ENCODE data around the gene AGBL4.
A peak's percentile ranks its signal among the peaks of the same experiment; 100 is the strongest.
"Not testable (repeated sequence)": the region's sequence is repeated elsewhere in the genome, so short reads cannot be mapped to it uniquely, and the experiment has no call there.

The AGBL4 gene

DNA sequence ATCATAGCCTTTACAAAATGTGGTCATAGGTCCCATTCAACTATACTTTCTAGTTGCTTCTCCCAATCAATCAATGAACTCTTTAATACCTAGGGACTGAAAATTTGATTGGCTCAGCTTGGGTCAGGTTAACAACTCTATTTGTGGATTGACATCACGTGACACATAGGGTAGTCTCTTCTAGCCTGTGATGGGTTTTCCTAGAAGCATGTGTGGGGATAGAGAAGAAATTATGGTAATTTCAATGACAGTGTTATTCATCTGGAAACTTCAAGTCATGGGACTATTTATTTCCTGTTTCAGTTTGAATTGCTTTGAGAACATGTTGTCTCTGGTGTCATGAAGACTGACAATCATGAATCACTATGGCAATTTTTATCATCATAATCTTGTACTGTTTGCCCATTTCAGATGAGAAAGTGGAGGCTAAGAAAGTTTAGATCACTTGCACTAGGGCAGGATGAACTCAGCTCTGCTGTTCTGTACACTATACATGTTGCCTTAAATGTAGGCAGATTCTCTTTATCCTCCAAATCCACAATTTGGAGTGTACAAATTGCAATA, 717.2 kb downstream of the AGBL4 start:
- no peak for ATAC-seq
- TF ChIP-seq ZFP30 (CRISPR knock-in tag; IDR thresholded peaks at IDR 0.05) = no peak
- TF ChIP-seq ZC3H10 (CRISPR knock-in tag; IDR thresholded peaks at IDR 0.05) = no peak
- TF ChIP-seq ESRRG (CRISPR knock-in tag; IDR thresholded peaks at IDR 0.05) = no peak
- TF ChIP-seq ZFP3 (CRISPR knock-in tag; IDR thresholded peaks at IDR 0.05) = no peak
- no peak for TF ChIP-seq ISL1 (CRISPR knock-in tag; IDR thresholded peaks at IDR 0.05)
- TF ChIP-seq, protein P1, sequence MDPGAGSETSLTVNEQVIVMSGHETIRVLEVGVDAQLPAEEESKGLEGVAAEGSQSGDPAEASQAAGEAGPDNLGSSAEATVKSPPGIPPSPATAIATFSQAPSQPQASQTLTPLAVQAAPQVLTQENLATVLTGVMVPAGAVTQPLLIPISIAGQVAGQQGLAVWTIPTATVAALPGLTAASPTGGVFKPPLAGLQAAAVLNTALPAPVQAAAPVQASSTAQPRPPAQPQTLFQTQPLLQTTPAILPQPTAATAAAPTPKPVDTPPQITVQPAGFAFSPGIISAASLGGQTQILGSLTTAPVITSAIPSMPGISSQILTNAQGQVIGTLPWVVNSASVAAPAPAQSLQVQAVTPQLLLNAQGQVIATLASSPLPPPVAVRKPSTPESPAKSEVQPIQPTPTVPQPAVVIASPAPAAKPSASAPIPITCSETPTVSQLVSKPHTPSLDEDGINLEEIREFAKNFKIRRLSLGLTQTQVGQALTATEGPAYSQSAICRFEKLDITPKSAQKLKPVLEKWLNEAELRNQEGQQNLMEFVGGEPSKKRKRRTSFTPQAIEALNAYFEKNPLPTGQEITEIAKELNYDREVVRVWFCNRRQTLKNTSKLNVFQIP (CRISPR knock-in tag; IDR thresholded peaks at IDR 0.05; ENCODE audit: borderline replicate concordance, low read depth) = no peak
- TF ChIP-seq ARNTL (CRISPR knock-in tag; IDR thresholded peaks at IDR 0.05; ENCODE audit: borderline replicate concordance, low read depth) = no peak
- TF ChIP-seq, protein P2, sequence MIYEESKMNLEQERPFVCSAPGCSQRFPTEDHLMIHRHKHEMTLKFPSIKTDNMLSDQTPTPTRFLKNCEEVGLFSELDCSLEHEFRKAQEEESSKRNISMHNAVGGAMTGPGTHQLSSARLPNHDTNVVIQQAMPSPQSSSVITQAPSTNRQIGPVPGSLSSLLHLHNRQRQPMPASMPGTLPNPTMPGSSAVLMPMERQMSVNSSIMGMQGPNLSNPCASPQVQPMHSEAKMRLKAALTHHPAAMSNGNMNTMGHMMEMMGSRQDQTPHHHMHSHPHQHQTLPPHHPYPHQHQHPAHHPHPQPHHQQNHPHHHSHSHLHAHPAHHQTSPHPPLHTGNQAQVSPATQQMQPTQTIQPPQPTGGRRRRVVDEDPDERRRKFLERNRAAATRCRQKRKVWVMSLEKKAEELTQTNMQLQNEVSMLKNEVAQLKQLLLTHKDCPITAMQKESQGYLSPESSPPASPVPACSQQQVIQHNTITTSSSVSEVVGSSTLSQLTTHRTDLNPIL (CRISPR knock-in tag; IDR thresholded peaks at IDR 0.05; ENCODE audit: low read depth) = no peak
- no peak for TF ChIP-seq RARB (CRISPR knock-in tag; IDR thresholded peaks at IDR 0.05)

DNA sequence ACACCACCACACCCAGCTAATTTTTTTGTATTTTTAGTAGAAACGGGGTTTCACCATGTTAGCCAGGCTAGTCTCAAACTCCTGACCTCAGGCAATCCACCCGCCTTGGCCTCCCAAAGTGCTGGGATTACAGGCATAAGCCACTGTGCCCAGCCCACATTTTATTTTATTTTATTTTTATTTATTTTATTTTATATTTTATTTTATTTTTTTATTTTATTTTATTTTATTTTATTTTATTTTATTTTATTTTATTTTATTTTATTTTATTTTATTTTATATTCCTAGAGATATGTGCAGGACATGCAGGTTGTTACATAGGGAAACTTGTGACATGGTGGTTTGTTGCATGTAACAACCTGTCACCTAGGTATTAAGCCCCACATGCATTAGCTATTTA, 721.4 kb downstream of the AGBL4 start:
- not testable (repeated sequence) for ATAC-seq

DNA sequence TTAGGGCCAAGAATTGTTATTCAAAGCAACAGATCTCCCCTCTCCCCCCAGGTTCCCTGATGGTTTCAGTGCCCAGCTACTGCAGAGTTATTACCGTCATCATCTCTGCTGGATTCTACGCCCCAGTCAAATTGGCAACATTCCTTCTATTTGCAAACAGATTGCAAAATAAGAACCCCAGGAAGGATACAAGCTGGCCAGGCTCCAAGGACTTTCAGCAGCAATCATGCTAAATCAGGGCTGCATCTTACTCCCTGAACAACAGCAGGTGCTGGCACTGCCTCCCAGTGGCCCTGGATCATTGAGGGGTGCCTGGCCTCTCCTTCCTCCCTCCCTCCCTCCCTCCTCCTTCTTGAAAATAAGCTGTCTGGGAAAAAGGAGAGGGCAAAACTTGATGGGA, 725.5 kb downstream of the AGBL4 start:
- ATAC-seq = no peak
- TF ChIP-seq GLIS3 (CRISPR knock-in tag; IDR thresholded peaks at IDR 0.05) (no peak), ZNF70 (CRISPR knock-in tag; IDR thresholded peaks at IDR 0.05) (no peak), TCF4 (CRISPR knock-in tag; IDR thresholded peaks at IDR 0.05; ENCODE audit: borderline replicate concordance) (no peak), TOX (CRISPR knock-in tag; IDR thresholded peaks at IDR 0.05; ENCODE audit: borderline replicate concordance) (no peak), SNAI2 (CRISPR knock-in tag; IDR thresholded peaks at IDR 0.05) (no peak), CSDC2 (CRISPR knock-in tag; IDR thresholded peaks at IDR 0.05) (no peak), ESRRG (CRISPR knock-in tag; IDR thresholded peaks at IDR 0.05) (no peak), ARNTL (CRISPR knock-in tag; IDR thresholded peaks at IDR 0.05; ENCODE audit: borderline replicate concordance, low read depth) (no peak), ZNF565 (CRISPR knock-in tag; conservative IDR thresholded peaks at IDR 0.05; ENCODE audit: low read depth) (no peak), OSR1 (CRISPR knock-in tag; IDR thresholded peaks at IDR 0.05) (no peak), ZC3H10 (CRISPR knock-in tag; IDR thresholded peaks at IDR 0.05) (no peak)
- TF ChIP-seq, protein P3, sequence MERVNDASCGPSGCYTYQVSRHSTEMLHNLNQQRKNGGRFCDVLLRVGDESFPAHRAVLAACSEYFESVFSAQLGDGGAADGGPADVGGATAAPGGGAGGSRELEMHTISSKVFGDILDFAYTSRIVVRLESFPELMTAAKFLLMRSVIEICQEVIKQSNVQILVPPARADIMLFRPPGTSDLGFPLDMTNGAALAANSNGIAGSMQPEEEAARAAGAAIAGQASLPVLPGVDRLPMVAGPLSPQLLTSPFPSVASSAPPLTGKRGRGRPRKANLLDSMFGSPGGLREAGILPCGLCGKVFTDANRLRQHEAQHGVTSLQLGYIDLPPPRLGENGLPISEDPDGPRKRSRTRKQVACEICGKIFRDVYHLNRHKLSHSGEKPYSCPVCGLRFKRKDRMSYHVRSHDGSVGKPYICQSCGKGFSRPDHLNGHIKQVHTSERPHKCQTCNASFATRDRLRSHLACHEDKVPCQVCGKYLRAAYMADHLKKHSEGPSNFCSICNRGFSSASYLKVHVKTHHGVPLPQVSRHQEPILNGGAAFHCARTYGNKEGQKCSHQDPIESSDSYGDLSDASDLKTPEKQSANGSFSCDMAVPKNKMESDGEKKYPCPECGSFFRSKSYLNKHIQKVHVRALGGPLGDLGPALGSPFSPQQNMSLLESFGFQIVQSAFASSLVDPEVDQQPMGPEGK (CRISPR knock-in tag; IDR thresholded peaks at IDR 0.05; ENCODE audit: borderline replicate concordance) = no peak
- TF ChIP-seq, protein P2 (CRISPR knock-in tag; IDR thresholded peaks at IDR 0.05; ENCODE audit: low read depth) = no peak
- TF ChIP-seq, protein P4, sequence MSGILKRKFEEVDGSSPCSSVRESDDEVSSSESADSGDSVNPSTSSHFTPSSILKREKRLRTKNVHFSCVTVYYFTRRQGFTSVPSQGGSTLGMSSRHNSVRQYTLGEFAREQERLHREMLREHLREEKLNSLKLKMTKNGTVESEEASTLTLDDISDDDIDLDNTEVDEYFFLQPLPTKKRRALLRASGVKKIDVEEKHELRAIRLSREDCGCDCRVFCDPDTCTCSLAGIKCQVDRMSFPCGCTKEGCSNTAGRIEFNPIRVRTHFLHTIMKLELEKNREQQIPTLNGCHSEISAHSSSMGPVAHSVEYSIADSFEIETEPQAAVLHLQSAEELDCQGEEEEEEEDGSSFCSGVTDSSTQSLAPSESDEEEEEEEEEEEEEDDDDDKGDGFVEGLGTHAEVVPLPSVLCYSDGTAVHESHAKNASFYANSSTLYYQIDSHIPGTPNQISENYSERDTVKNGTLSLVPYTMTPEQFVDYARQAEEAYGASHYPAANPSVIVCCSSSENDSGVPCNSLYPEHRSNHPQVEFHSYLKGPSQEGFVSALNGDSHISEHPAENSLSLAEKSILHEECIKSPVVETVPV (CRISPR knock-in tag; IDR thresholded peaks at IDR 0.05) = no peak

DNA sequence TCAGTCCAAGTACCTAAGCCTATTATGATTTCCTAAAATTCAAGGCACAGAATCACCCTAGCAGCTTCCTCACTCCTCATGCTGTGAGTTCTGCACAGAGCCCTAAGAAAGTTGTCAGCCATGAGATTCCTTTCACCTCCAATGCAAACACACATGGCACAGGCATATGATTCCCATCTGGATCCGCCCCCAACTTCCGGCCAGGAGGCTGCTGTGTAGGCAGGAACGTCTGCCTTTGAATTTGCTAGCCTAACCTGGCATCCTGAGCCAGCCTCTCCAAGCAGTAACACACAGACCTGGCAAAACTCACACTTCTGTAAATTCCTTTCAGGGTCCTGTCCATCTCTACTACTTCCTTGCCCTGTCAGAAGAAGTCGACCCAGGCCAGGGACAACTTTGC, 726.0 kb downstream of the AGBL4 start:
- peak; percentile 36; the same call in 1 of the 3 replicates for ATAC-seq
- TF ChIP-seq, protein P2 (CRISPR knock-in tag; IDR thresholded peaks at IDR 0.05; ENCODE audit: low read depth) = no peak
- no peak for TF ChIP-seq TOX (CRISPR knock-in tag; IDR thresholded peaks at IDR 0.05; ENCODE audit: borderline replicate concordance)
- TF ChIP-seq SNAI2 (CRISPR knock-in tag; IDR thresholded peaks at IDR 0.05) = no peak
- no peak for TF ChIP-seq GLIS3 (CRISPR knock-in tag; IDR thresholded peaks at IDR 0.05)
- no peak for TF ChIP-seq TCF4 (CRISPR knock-in tag; IDR thresholded peaks at IDR 0.05; ENCODE audit: borderline replicate concordance)
- no peak for TF ChIP-seq OSR1 (CRISPR knock-in tag; IDR thresholded peaks at IDR 0.05)
- TF ChIP-seq ZFP3 (CRISPR knock-in tag; IDR thresholded peaks at IDR 0.05) = no peak
- TF ChIP-seq ESRRG (CRISPR knock-in tag; IDR thresholded peaks at IDR 0.05) = no peak
- no peak for TF ChIP-seq BACH2 (CRISPR knock-in tag; IDR thresholded peaks at IDR 0.05; ENCODE audit: borderline replicate concordance)
- no peak for TF ChIP-seq ISL1 (CRISPR knock-in tag; IDR thresholded peaks at IDR 0.05)
- no peak for TF ChIP-seq ZNF8 (CRISPR knock-in tag; IDR thresholded peaks at IDR 0.05)
- TF ChIP-seq, protein P3 (CRISPR knock-in tag; IDR thresholded peaks at IDR 0.05; ENCODE audit: borderline replicate concordance) = no peak
- no peak for TF ChIP-seq CSDC2 (CRISPR knock-in tag; IDR thresholded peaks at IDR 0.05)
- TF ChIP-seq PPARA (CRISPR knock-in tag; IDR thresholded peaks at IDR 0.05; ENCODE audit: borderline replicate concordance) = no peak
